ENCODE data around the gene TPM1. TPM values are rescaled to one million over a fixed set of nuclear protein-coding genes. Genes with fewer than 3 reads are reported as not detected.

Gene TPM1
- total RNA-seq, 1 donor = 2,551 TPM

DNA sequence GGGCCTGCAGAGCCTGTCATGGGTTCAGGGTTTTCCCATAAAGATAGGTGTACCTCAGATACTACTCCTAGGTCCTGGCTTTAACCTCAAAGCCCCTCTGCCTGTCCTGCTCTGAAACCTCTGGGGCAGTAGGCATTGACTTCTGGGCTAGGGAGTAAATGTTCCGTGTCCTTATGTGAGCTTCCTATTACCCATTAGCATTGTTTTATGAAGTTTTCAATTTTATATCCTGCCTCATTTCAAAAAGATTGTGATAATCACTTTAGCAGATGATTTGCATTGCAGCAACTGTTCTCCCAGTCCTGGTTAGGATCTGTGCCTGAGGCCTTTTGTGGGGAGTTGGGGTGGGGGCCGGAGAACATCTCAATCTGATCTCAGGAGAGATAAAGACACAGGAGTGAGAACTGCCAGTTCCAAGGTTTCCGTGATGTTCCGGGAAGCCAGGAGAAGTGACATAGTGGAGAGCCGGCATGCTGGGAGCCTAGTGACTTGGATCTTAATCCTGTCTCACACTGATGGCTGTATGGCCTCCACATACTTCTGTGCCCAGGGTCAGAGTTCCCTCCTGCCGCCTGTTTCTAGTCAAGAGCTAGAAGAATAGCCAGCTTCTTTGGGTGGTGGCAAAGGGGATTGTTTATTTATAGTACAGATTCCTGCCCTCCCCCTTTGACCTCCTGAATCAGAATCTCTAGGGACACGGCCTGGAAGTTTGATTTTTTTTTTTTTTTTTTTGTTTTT, 10.6 kb downstream of the TPM1 start:
- peak; percentile 69 for DNase-seq (ENCODE audit: low read depth)
- H3K4me3 ChIP-seq (ENCODE audit: low read depth, low read length) = no peak overlapping the region
- TF ChIP-seq, protein P1, sequence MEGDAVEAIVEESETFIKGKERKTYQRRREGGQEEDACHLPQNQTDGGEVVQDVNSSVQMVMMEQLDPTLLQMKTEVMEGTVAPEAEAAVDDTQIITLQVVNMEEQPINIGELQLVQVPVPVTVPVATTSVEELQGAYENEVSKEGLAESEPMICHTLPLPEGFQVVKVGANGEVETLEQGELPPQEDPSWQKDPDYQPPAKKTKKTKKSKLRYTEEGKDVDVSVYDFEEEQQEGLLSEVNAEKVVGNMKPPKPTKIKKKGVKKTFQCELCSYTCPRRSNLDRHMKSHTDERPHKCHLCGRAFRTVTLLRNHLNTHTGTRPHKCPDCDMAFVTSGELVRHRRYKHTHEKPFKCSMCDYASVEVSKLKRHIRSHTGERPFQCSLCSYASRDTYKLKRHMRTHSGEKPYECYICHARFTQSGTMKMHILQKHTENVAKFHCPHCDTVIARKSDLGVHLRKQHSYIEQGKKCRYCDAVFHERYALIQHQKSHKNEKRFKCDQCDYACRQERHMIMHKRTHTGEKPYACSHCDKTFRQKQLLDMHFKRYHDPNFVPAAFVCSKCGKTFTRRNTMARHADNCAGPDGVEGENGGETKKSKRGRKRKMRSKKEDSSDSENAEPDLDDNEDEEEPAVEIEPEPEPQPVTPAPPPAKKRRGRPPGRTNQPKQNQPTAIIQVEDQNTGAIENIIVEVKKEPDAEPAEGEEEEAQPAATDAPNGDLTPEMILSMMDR (IDR thresholded peaks at IDR 0.05; ENCODE audit: insufficient read depth, low read depth, low read length) = no peak

DNA sequence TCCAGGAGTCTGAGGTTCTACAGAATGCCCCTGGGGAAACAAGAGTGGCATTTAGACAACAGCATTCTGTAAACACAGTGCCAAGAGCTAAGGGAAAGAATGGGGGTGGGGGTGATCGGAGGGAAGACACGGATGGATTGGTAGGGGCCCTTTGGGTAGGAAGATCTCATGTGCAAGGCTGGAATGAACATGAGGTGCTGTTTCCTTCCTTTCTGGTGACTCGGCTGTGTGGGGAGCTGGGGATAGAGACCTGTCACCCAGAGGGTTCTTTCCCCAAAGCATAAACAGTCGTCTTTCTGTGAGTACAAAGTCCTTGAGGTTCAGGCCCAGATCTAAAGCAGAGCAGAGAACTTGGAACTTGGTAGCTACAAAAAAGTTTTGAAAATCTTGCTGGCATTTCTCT, 11.7 kb downstream of the TPM1 start:
- DNase-seq (ENCODE audit: low read depth) = peak; percentile 27
- TF ChIP-seq, protein P1 (IDR thresholded peaks at IDR 0.05; ENCODE audit: insufficient read depth, low read depth, low read length) = no peak
- H3K4me3 ChIP-seq (ENCODE audit: low read depth, low read length) = no peak overlapping the region

DNA sequence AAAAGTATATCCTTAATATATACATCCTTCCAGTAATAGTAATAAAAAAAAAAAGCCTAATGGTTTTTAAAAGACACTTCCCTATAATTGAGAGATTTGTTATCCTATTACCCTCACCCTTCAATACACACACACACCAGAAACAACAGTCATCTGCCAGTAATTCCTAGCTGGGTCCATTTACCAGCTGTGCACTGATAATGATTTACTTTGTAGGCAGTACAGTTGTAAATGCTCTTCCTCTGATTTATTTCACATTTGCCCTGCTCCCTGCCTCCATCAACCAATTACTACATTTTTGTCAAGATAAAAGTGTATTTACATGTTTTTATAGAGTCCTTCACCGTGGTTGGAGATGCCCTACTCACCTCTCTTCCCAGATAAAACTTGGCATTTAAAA, 12.4 kb downstream of the TPM1 start:
- DNase-seq (ENCODE audit: low read depth) = peak; percentile 38
- TF ChIP-seq, protein P1 (IDR thresholded peaks at IDR 0.05; ENCODE audit: insufficient read depth, low read depth, low read length) = no peak

DNA sequence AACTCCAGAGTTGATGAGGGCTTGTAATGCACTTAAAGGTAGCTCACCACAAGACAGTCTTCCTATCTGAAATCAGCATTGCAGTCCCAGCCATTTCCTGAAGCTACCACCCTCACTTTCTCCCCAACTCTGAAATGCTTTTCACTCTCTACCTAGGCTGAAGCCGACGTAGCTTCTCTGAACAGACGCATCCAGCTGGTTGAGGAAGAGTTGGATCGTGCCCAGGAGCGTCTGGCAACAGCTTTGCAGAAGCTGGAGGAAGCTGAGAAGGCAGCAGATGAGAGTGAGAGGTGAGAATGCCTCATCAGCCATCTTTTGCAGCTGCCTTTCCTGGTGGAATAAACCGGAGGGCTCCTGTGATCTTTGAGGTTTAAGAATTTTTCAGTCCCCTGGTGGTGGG, 14.3 kb downstream of the TPM1 start:
- DNase-seq (ENCODE audit: low read depth) = peak; percentile 59
- no peak overlapping the region for H3K4me3 ChIP-seq (ENCODE audit: low read depth, low read length)
- TF ChIP-seq, protein P1 (IDR thresholded peaks at IDR 0.05; ENCODE audit: insufficient read depth, low read depth, low read length) = peak; percentile 9

More for the DNA sequence above, 12.4 kb downstream of the TPM1 start:
- H3K4me3 ChIP-seq (ENCODE audit: low read depth, low read length) = no peak overlapping the region

DNA sequence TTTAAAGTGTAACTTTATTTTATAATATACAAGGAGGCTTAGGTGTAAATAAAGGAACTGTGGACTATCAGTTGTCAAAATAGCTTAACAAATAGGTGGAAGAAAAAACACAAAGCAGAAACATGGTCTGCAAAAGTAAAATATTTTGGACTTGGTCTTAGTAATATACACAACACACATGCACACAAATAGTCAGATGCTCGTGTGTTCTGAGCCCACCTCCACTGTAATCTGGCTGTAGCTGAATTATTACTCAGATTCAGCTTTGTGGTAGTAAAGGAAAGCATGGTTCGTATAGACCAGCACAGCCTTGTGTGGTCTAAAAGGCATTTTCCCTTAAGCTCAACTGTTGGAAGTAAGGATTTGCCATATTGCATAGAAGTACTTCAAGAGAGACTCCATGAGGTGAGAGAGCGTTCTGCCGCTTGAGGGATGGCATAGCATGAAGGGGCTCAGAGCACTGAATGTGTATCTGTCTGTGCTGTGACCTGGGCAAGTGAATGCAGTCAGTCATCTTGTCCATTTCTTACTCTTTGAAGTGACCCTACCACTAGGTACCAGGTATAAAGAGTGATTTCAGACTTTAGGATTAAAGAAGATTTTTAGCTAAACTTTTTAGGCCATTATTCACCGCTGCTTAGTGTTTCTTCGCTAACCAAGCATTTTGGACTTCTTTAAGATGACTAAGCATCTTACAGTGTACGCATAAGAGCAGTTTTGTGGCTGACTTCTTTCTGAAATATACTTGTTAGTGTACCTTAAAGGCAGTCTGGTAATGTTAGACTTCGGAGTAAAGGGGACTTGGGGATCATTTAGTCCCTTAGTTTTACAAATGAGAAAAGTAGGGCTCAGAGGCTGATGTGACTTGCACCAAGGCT, 15.2 kb downstream of the TPM1 start:
- DNase-seq (ENCODE audit: low read depth) = no peak
- TF ChIP-seq, protein P1 (IDR thresholded peaks at IDR 0.05; ENCODE audit: insufficient read depth, low read depth, low read length) = no peak
- H3K4me3 ChIP-seq (ENCODE audit: low read depth, low read length) = no peak overlapping the region

DNA sequence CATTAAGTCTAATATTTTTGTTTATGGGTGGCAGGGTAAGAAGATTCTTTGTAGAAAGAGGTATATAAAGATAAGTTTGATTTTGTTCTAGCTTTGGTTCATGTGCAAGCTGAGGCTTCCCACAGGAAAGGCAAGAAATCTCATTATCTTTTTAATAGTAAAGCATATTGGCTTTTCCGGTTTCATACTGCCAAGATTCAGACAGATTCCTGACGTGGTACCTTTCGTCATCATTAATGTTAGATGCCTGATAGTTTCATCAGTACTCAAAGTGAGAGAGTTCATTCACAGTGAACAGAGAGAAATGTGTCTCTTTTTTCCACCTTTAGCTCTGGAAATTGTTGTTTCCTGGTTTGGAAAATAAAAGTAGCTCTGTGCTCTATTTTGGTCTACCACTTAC, 16.5 kb downstream of the TPM1 start:
- no peak overlapping the region for H3K4me3 ChIP-seq (ENCODE audit: low read depth, low read length)
- DNase-seq (ENCODE audit: low read depth) = no peak
- TF ChIP-seq, protein P1 (IDR thresholded peaks at IDR 0.05; ENCODE audit: insufficient read depth, low read depth, low read length) = no peak

All from fibroblast of villous mesenchyme (primary cell).